Small intestine (tissue), 16 donors: ENCODE results near the gene IRAK3. TPM values are rescaled to one million over a fixed set of nuclear protein-coding genes. Genes with fewer than 3 reads are reported as not detected.
A peak's percentile ranks its signal among the peaks of the same experiment; 100 is the strongest.

Experiments used
- DNase-seq, 2 donors: peaks; one replicate each; pipeline versions ENCODE4 v3.0.0 to v3.0.0-alpha.2; 2013
- FAIRE-seq: peaks from 2 replicates; lab custom pipeline; 2012; peaks lifted over from hg19 to GRCh38; lab: Jason Lieb, UNC
- H3K27ac ChIP-seq, 3 donors: one replicate each; pipeline ENCODE4 v1.5.1; 2013; ENCODE audit warnings: low read length in 2 of 3, mild to moderate bottlenecking in 2 of 3, control low read depth in 1 of 3, inconsistent platforms in 1 of 3, low read depth in 1 of 3, moderate library complexity in 1 of 3
- H3K27me3 ChIP-seq, 3 donors: one replicate each; pipeline ENCODE4 v1.6.1; 2013; ENCODE audit warnings: low read length in 3 of 3, inconsistent platforms in 1 of 3; ENCODE audit not compliant: control insufficient read depth in 3 of 3, insufficient read depth in 3 of 3
- H3K36me3 ChIP-seq, 3 donors: one replicate each; pipeline ENCODE4 v1.6.1; 2013; ENCODE audit warnings: low read length in 3 of 3, inconsistent platforms in 1 of 3, low read depth in 1 of 3, mild to moderate bottlenecking in 1 of 3, moderate library complexity in 1 of 3; ENCODE audit not compliant: control insufficient read depth in 3 of 3, insufficient read depth in 2 of 3
- H3K4me1 ChIP-seq, 3 donors: one replicate each; pipeline ENCODE4 v1.6.1; 2013; ENCODE audit warnings: low read length in 2 of 3, inconsistent platforms in 1 of 3, low read depth in 1 of 3, mild to moderate bottlenecking in 1 of 3, moderate library complexity in 1 of 3; ENCODE audit not compliant: control insufficient read depth in 3 of 3, insufficient read depth in 2 of 3
- H3K4me3 ChIP-seq, 3 donors: one replicate each; pipeline ENCODE4 v1.5.1; 2013; ENCODE audit warnings: low read length in 3 of 3, control low read depth in 1 of 3, inconsistent platforms in 1 of 3, low read depth in 1 of 3, mild to moderate bottlenecking in 1 of 3, moderate library complexity in 1 of 3
- H3K9me3 ChIP-seq, 2 donors: one replicate each; pipeline ENCODE4 v1.6.1; 2013; ENCODE audit warnings: low read depth in 1 of 2, low read length in 1 of 2; ENCODE audit not compliant: control insufficient read depth in 2 of 2, insufficient read depth in 1 of 2
- WGBS, 3 donors: extraction: QIAGEN DNeasy Blood & Tissue Kit; methylation state at CpG; one replicate each; pipeline ENCODE4 v1.1.7; 2013; 5-methylcytosine and 5-hydroxymethylcytosine counted together
- long read RNA-seq, 10 donors: transcript quantifications; one replicate each; lab custom pipeline, GENCODE V29; 2026
- polyA plus RNA-seq, 4 donors: library from polyadenylated mRNA; stranded (reverse) in 3 of 4; unstranded in 1 of 4; fragments of 200-250 nt in 3 of 4; fragments of 120-200 nt in 1 of 4; gene quantifications; one replicate each; pipeline versions ENCODE4 v1.2.1 to v1.2.3, GENCODE V29; 2013
- donor health status: healthy with polysubstance abuse.
- donor health status: control.
- donor health status: control.
- donor health status: Bipolar disorder and iron deficiency.
- donor health status: healthy.

Gene IRAK3
- 1 to 10 TPM in 2 of 4 donors, under 1 TPM in 2; 0.22 to 4.0 (median 1.6) TPM for polyA plus RNA-seq
- long read RNA-seq, donor 1, result 0 reads
- long read RNA-seq, donor 2, result 0 reads
- long read RNA-seq, donor 3, result 0 reads
- long read RNA-seq, donor 4, result 0 reads
- long read RNA-seq, donor 5, result 0 reads
- long read RNA-seq, donor 6, result 0 reads
- long read RNA-seq, donor 7, result 0 reads
- long read RNA-seq, donor 8, full-length matches to known transcripts, result 1 of 1 reads
- long read RNA-seq, donor 8, partial matches to known transcripts, result 0 of 1 reads
- long read RNA-seq, donor 8, other reads (novel, unspliced or antisense), result 0 of 1 reads
- long read RNA-seq, donor 9, result 0 reads
- long read RNA-seq, donor 10, full-length matches to known transcripts, result 1 of 1 reads
- long read RNA-seq, donor 10, partial matches to known transcripts, result 0 of 1 reads
- long read RNA-seq, donor 10, other reads (novel, unspliced or antisense), result 0 of 1 reads

GRCh38 chr12:66188584-66189485 lies at the start of gene IRAK3:
Gene IRAK3 (plus strand): TSS chr12:66189214. CDS start chr12:66189300, 86 bp downstream.
- Histone ChIP-seq H3K9me3 (peaks cover 0 to 5% of the 10 kb centered on the region in 2 donors), H3K36me3 (no peaks in the 10 kb centered on the region), H3K27ac (peak within 1 kb of the TSS in 2 of 3 donors; percentile 63 to 94), H3K4me1 (peaks cover 0 to 4% (median 0%) of the 10 kb centered on the region in 3 donors), H3K27me3 (peaks cover 5 to 41% (median 8%) of the 10 kb centered on the region in 3 donors), H3K4me3 (peak within 1 kb of the TSS; percentile 41 to 45 (median 42))
- 17 to 22% (median 22%) methylated on average over 75 to 82 of the region's 82 CpGs for WGBS, 3 donors
- FAIRE-seq (no peak), DNase-seq (peak; percentile 56 to 76)

- H3K9me3 ChIP-seq, result peaks cover 0 to 17% of the 10 kb centered on the region in 2 donors
- H3K36me3 ChIP-seq, result peaks cover 7 to 11% (median 10%) of the 10 kb centered on the region in 3 donors
- FAIRE-seq (no peak), DNase-seq (no peak)
- H3K4me3 ChIP-seq, result no peak overlapping the region
- 99 to 100% (median 100%) methylated on average over 2 of the region's 2 CpGs for WGBS, 3 donors
- no peaks in the 10 kb centered on the region for H3K27me3 ChIP-seq
- no peak overlapping the region for H3K27ac ChIP-seq
- no peaks in the 10 kb centered on the region for H3K4me1 ChIP-seq
Measured at GRCh38 chr12:66139328-66139727, 49.7 kb upstream of the IRAK3 start.

DNA sequence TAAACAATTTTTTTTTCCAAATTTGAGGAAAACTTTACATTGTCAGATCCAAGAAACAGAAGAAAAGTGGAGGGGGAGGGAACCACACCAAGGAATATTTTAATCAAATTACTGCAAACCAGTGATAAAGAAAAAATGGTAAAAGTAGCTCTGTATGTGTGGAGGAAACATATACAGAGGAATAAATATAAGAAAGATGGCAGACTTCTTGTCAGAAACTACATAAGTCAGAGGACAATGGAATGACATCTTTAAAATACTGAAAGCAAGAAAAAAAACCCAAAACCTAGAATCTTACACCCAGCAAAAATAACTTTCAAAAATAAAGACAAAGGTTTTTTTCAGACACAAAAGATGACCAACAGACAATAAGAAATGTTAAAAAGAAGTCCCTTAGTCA lies 48.3 kb upstream of the IRAK3 start:
- H3K4me3 ChIP-seq, result no peak overlapping the region
- peaks cover 7 to 14% (median 11%) of the 10 kb centered on the region in 3 donors for H3K36me3 ChIP-seq
- FAIRE-seq (no peak), DNase-seq (peak in 1 of 2 donors; percentile 12)
- no peak overlapping the region for H3K27ac ChIP-seq
- H3K9me3 ChIP-seq, result peaks cover 0 to 17% of the 10 kb centered on the region in 2 donors
- no peaks in the 10 kb centered on the region for H3K27me3 ChIP-seq
- H3K4me1 ChIP-seq, result no peaks in the 10 kb centered on the region

- FAIRE-seq, result peak; percentile 39
- WGBS, 3 donors, result 91 to 100% (median 99%) methylated on average over 2 of the region's 2 CpGs
- no peak overlapping the region for H3K27ac ChIP-seq
Measured at GRCh38 chr12:66141299-66141698, 47.7 kb upstream of the IRAK3 start.

GRCh38 chr12:66142826-66143225 lies 46.2 kb upstream of the IRAK3 start:
- DNase-seq (no peak), FAIRE-seq (no peak)
- Histone ChIP-seq H3K4me3 (no peak overlapping the region), H3K4me1 (no peaks in the 10 kb centered on the region), H3K27ac (no peak overlapping the region), H3K27me3 (no peaks in the 10 kb centered on the region), H3K36me3 (peaks cover 2 to 14% (median 8%) of the 10 kb centered on the region in 3 donors), H3K9me3 (peaks cover 0 to 17% of the 10 kb centered on the region in 2 donors)

More at GRCh38 chr12:66141299-66141698, 47.7 kb upstream of the IRAK3 start:
- Histone ChIP-seq H3K27me3 (no peaks in the 10 kb centered on the region), H3K4me1 (no peaks in the 10 kb centered on the region), H3K4me3 (no peak overlapping the region), H3K9me3 (peaks cover 0 to 17% of the 10 kb centered on the region in 2 donors), H3K36me3 (peaks cover 7 to 14% (median 11%) of the 10 kb centered on the region in 3 donors)
- no peak for DNase-seq

DNA sequence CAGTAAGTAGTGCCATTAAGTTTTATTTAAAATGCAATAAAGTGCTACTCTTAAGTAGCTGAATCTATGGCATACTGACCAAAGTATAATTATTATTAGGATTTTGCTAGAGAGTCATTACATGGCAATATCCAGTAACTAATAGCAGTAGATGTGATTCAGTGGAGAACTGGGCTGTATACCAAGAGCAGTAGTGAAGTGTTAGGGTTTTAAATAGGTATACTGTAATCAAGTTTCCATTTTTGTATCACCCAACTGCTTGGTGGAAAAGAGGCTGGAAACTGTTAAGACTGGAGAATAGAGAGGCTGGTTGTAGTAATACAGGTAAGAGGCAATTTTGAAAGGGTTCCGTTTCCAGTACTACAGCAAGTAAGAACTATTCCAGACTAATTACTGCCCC lies 45.1 kb upstream of the IRAK3 start:
- peaks cover 2 to 15% (median 8%) of the 10 kb centered on the region in 3 donors for H3K36me3 ChIP-seq
- 96 to 100% (median 100%) methylated on average over 1 of the region's 1 CpG for WGBS, 3 donors
- DNase-seq (no peak), FAIRE-seq (no peak)
- H3K9me3 ChIP-seq, result peaks cover 0 to 17% of the 10 kb centered on the region in 2 donors
- no peaks in the 10 kb centered on the region for H3K27me3 ChIP-seq
- no peak overlapping the region for H3K4me3 ChIP-seq
- no peak overlapping the region for H3K27ac ChIP-seq
- H3K4me1 ChIP-seq, result no peaks in the 10 kb centered on the region

DNA sequence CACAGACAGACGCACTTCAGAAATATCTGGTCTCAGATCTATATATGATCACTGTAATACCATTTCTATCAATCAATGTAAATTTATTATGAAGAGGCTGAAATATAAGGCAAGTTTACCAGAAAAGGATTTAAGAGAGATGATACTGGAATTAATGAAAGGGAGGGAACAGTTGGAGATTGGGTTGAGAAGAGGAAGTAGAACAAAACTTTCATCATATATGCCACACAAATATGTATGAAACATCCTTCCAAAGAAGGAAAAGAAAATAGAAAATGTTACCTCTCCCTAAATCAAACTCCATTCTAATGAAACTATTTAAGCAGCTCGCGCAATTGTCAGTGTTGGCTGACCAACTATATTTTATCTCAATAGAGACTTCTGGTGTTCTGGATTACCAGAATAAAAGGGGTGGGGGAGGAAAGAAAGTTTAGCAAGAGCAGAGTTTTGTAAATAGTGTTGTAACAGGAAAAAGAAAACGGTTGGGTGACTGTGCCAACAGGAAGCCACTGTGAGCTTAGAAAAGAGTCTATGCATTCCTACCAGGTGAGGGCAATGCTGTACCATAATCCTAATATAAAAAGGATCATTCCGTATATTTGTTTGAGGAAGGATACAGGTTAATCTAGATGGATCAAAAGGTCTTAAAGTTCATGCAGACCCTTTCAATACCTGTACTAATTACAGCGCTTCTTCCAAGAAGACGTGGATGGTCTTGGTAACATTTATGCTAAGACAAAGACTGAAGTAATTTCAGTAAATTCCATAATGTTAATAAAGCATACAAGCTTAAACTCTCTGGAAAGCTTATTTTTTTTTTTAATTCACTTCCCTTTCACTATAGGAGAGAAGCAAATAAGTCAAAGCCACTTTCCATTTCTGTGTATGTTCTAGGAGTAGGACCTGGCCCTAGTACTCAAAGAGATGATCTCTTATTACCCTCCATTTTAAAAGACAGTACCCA lies 43.9 kb upstream of the IRAK3 start:
- peaks cover 6 to 13% (median 8%) of the 10 kb centered on the region in 3 donors for H3K36me3 ChIP-seq
- WGBS, 3 donors, result 51 to 65% (median 61%) methylated on average over 7 of the region's 7 CpGs
- no peaks in the 10 kb centered on the region for H3K4me1 ChIP-seq
- peaks cover 0 to 9% of the 10 kb centered on the region in 2 donors for H3K9me3 ChIP-seq
- H3K4me3 ChIP-seq, result no peak overlapping the region
- peak; percentile 41 to 58 for DNase-seq
- no peaks in the 10 kb centered on the region for H3K27me3 ChIP-seq
- no peak overlapping the region for H3K27ac ChIP-seq
- no peak for FAIRE-seq
